ENCODE results near the gene DCTPP1. TPM values are rescaled to one million over a fixed set of nuclear protein-coding genes. Genes with fewer than 3 reads are reported as not detected.
A peak's percentile ranks its signal among the peaks of the same experiment; 100 is the strongest.

The DCTPP1 gene
- polyA plus RNA-seq, 1 of the 3 experiments (the other 2 are of a cell fraction): 79.2 TPM

GRCh38 chr16:30470170-30470512 is 40.3 kb upstream of the DCTPP1 start:
- WGBS (ENCODE audit: low lambda C conversion rate): 71% methylated on average over 3 of the region's 3 CpGs
- Histone ChIP-seq H3K4me1 (ENCODE audit: control insufficient read depth in 1 of 2, insufficient read depth in 2 of 2, low read depth in 1 of 2, low read length in 1 of 2) (no peaks in the 10 kb centered on the region), H3K36me3 (replicated peaks in 1 of 2; ENCODE audit: control insufficient read depth in 1 of 2, insufficient read depth in 2 of 2, low read length in 1 of 2) (no peaks in the 10 kb centered on the region), H2AFZ (ENCODE audit: low read depth) (peak overlapping the region; percentile 22; the same call in 1 of the 2 replicates), H4K20me1 (ENCODE audit: insufficient read depth) (no peaks in the 10 kb centered on the region), H3K79me2 (ENCODE audit: insufficient read depth) (no peaks in the 10 kb centered on the region), H3K9ac (no peak overlapping the region), H3K9me2 (no peaks in the 10 kb centered on the region), H3F3A (replicated peaks; ENCODE audit: insufficient read depth) (no peaks in the 10 kb centered on the region), H3K27ac (ENCODE audit: low read depth in 2 of 2, low read length in 1 of 2) (no peak overlapping the region), H3K4me3 (ENCODE audit: low read depth in 2 of 2, low read length in 1 of 2) (no peak overlapping the region), H3K27me3 (ENCODE audit: insufficient read depth) (0 out of 2 replicates have a peak, but pooled peaks cover 4% of the 10 kb centered on the region), H3K4me2 (no peak overlapping the region), H3K9me3 (no peaks in the 10 kb centered on the region)
- ChIA-PET CTCF (interaction anchor here (1.1 kb wide), 1 partner anchor 9 kb away, joined by 3 read pairs; no protein-coding TSS in a partner anchor), POLR2A (no interaction called here)
- DNase-seq: no peak
- TF ChIP-seq MEF2A (IDR thresholded peaks at IDR 0.05; ENCODE audit: borderline replicate concordance, low read depth): no peak
- TF ChIP-seq CHD2 (IDR thresholded peaks at IDR 0.05; ENCODE audit: low read length, partially characterized antibody): no peak
- no peak for TF ChIP-seq RXRA (IDR thresholded peaks at IDR 0.05; ENCODE audit: borderline replicate concordance, low read depth)
- no peak for TF ChIP-seq MXI1 (IDR thresholded peaks at IDR 0.05; ENCODE audit: low read depth, low read length)
- TF ChIP-seq USF1 (IDR thresholded peaks at IDR 0.05; ENCODE audit: borderline replicate concordance, low read depth): no peak
- no peak for TF ChIP-seq MAX (IDR thresholded peaks at IDR 0.05; ENCODE audit: low read depth)
- TF ChIP-seq CTCF (IDR thresholded peaks at IDR 0.05): no peak
- TF ChIP-seq GATA2 (CRISPR knock-in tag; IDR thresholded peaks at IDR 0.05): no peak
- TF ChIP-seq JUND (IDR thresholded peaks at IDR 0.05): no peak
- TF ChIP-seq USF2 (IDR thresholded peaks at IDR 0.05; ENCODE audit: borderline replicate concordance, low read depth, low read length): no peak
- TF ChIP-seq EZH2phosphoT487 (IDR thresholded peaks at IDR 0.05; ENCODE audit: borderline replicate concordance, low read depth): no peak
- TF ChIP-seq TCF12 (IDR thresholded peaks at IDR 0.05): no peak
- no peak for TF ChIP-seq RFX5 (IDR thresholded peaks at IDR 0.05; ENCODE audit: low read length)
- no peak for TF ChIP-seq REST (IDR thresholded peaks at IDR 0.05; ENCODE audit: low read depth, low read length)
- no peak for TF ChIP-seq FOSL2 (IDR thresholded peaks at IDR 0.05; ENCODE audit: borderline replicate concordance, low read depth)
- TF ChIP-seq POLR2AphosphoS5 (IDR thresholded peaks at IDR 0.05; ENCODE audit: low read depth, low read length): no peak
- no peak for TF ChIP-seq YY1 (IDR thresholded peaks at IDR 0.05; ENCODE audit: low read depth)
- no peak for TF ChIP-seq RAD21 (IDR thresholded peaks at IDR 0.05; ENCODE audit: low read length)
- TF ChIP-seq SMC3 (IDR thresholded peaks at IDR 0.05; ENCODE audit: low read depth, low read length): no peak
- no peak for TF ChIP-seq RCOR1 (IDR thresholded peaks at IDR 0.05; ENCODE audit: low read length)
